Ammon's horn (tissue), 1 donor: ENCODE measurements around the gene ST3GAL4.
"Not testable (repeated sequence)": the region's sequence is repeated elsewhere in the genome, so short reads cannot be mapped to it uniquely, and the experiment has no call there.

Experiments
- DNase-seq: peaks from one replicate; pipeline ENCODE4 v3.0.0-alpha.2; 2016; ENCODE audit warnings: low spot score

The ST3GAL4 gene

GRCh38 chr11:126364735-126365134 lies 9.2 kb downstream of the ST3GAL4 start:
- DNase-seq: not testable (repeated sequence)

DNA sequence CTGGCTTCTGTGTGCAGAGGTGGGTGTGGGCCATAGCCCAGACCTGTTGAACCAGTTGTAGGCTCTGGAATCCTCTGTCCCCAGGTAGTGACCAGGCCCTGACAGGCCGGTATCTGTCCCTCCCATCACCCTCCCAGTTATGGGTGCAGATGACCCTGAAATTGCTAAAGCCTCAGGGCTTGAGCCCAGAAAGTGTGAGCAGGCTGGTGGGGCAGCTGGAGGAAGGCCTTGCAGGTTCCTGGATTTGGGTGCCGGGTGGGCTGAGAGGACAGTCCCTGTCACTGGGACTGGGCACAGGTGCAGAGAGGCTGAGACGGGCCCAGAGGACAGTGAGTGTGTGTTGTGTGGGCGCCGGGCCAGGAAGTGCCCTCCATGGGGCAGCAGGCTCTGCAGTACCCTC lies 10.0 kb downstream of the ST3GAL4 start:
- not testable (repeated sequence) for DNase-seq

DNA sequence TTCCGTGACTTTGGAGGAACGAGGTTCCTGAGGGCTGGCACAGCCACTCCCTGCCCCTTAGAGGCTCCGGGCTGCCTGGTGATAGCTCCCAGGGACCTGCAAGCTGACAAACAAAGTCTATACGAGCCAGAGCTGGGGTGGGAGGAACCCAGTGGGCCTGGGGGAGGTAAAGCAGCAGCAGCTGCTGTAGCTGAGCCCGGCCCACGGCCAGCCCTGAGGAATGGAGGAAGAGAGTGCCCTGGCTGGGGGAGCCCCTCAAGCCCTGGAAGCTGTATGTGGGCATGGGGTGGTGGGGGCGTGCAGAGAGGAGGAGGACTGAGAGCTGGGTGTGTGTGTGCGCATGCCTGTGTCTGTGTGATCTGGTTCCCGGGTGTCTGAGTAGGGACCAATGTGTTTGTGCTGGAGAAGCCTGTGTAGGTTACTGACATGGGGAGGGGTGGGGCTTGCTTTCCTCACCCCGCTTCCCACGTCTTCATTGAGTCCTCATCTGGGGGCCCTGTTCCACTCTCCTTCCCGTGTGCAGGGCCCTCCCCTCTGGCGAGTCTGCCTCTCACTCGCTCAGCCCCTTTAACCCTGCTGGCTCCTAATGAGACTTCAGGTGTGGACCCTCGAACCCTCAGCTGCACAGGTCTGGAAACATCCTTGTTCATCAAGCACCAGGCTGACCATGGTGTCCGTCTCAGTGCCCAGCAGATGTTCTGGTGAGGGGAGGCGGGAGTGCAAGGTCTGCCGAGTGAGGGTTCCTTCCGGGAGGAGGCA lies 10.8 kb downstream of the ST3GAL4 start:
- DNase-seq: peak; percentile 64

DNA sequence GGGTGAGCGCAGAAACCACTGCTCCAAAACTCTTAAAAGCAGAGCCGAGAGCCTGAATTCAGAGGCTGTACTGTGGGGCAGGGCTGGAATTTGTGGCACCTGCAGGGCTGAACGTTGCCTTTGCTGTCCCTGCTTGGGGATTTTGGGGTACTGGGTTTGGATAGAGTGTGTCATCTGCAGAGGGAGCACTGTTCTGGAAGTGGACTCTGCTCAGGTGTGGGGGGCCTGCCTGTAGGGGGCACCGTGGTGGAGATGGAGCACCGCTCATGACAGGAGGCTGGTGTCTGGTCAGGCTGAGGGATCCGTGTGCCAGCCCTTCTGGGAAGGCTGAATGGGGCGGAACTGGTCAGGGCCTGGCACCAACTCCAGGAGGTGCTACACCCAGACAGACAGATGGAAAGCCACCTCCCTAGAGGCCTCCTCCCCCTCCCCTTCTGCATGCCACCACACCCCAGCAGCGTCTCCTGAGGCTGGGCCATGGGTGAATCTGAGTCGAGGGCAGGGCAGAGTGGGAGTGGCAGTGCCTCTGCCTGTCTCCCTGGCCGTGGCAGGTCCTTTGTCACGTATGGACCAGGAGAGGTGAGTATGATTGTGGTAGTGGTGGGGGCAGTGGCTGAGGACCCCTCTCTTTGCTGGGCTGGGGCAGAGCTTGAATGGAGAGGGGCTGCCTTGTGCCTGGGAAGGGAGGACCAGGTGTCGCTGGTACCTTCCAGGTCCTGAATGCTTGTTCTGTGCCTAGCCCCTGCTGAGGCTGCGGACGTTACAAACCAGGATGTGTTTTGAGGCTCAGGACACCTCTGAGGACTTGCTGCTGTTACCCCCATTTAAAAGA lies 11.6 kb downstream of the ST3GAL4 start:
- DNase-seq: not testable (repeated sequence)

GRCh38 chr11:126367806-126368205 lies 12.3 kb downstream of the ST3GAL4 start:
- not testable (repeated sequence) for DNase-seq

DNA sequence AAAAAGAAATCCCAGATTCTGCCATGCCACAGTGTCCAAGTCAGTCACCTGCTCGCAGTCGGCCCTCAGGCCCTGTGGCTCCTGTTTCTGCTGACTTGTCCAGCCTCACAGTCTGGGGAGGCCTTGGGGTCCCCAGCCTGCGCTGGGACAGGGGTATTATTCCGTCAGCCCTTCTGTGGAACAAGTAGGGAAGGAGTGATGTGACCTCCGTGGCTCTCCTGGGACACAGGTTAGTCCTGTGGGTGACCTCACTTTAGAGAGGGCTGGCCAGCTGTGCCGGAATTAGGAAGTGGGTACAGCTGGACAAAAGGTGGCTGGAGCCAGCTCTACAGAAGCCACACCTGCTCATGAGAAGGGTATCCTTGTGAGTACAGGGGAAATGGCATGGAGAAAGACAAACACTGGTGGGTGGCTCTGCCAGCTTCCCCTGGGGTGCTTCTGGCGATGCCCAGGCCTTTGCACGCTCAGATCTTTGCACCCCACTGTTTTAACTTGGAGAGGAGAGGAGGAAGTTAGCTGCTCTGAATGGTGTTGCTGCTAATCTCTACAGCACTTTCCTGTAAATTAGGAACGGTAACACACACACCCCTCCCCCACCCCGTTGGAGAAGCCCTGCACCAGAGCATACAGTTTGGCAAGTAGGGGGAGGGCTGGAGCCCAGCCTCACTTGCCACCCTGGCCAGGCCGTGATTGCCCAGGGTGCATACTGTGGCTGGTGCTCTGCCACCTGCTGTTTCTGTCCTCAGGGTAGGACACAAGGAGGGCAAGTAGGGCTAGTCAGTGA lies 13.0 kb downstream of the ST3GAL4 start:
- DNase-seq: not testable (repeated sequence)

- no peak for DNase-seq
Observed at GRCh38 chr11:126370016-126370415, 14.5 kb downstream of the ST3GAL4 start.

DNA sequence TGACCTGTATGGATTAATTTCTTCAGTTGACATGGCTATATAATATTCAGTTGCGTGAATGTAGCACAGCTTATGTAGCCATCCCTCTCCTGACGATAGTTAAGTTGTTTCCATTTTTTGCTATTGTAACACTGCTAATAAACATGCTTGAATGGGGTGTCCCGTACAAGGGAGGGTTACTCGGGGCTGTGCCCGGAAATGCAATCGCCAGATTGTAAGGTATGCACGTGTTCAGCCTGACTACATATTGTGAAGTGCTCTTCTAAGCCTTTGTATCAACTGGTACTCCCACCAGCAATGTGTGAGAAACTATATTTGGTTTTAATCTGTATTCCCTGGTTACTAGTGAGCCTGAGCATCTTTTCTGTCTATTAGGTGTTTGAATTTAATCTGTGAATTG lies 16.1 kb downstream of the ST3GAL4 start:
- no peak for DNase-seq

GRCh38 chr11:126373389-126374066 lies 18.0 kb downstream of the ST3GAL4 start:
- not testable (repeated sequence) for DNase-seq

GRCh38 chr11:126374562-126375300 lies 19.2 kb downstream of the ST3GAL4 start:
- not testable (repeated sequence) for DNase-seq

DNA sequence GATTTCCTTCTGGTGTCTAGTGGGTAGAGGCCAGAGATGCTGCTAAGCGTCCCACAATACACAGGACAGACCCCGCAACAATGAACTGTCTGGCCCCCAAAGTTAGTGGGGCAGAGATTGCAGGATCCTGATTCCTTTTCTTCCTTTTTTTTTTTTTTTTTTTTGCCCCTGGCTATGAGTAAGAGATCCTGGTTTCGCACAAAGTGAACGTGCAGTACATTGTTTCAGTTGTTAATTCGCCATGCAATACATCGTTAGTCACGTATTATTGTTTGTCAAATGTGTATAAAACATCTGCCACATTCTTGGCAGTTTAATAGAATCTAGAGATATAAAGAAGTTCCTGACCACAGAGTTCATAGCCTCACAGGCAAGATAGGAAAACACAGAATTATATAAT lies 20.2 kb downstream of the ST3GAL4 start:
- no peak for DNase-seq

- DNase-seq: no peak
Observed at GRCh38 chr11:126378763-126379162, 23.3 kb downstream of the ST3GAL4 start.

DNA sequence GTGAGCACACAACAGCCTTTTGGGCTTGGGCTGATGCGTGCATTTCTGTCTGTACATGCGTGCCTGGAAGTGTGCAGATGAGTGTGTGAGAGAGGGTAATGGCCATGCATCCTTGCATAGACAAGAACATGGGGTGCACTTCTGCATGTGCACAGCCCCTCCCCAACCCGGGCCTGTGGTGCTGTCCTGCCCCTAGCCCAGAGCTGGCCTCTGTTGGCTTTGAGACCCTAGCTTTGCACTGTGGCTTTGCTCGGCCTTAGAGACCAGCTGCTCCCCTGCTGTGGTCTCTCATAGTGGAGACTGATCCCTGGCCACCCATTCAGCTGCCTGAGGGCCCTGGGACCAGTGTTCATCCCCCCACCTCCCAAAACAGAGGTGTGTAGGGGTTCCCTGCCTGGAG lies 25.4 kb downstream of the ST3GAL4 start:
- DNase-seq: no peak

DNA sequence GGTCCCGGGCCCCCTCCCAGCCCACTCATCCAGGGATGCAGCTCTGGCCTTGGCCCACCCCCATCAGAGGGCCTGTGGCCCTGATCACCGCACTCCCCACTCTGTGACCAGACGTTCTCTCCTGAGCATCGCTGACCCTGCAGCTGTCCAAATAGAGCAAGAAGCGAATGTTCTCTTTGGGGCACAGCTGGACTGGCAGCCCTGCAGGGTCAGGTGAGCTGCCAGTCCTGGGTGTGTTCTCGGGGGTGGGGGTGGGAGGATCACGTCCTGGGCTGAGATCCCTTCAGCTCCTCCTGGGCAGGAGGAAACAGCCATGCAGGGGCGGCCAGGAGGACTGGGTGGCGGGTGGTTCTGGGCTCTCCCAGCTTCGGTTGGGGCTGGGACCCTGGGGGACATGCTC lies 26.5 kb downstream of the ST3GAL4 start:
- DNase-seq: not testable (repeated sequence)

DNA sequence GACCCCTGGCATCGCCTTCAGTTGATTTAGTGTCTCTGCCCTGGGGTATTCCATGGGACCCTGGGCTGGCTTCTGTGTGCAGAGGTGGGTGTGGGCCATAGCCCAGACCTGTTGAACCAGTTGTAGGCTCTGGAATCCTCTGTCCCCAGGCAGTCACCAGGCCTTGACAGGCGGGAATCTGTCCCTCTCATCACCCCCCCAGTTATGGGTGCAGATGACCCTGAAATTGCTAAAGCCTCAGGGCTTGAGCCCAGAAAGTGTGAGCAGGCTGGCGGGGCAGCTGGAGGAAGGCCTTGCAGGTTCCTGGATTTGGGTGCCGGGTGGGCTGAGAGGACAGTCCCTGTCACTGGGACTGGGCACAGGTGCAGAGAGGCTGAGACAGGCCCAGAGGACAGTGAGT lies 27.2 kb downstream of the ST3GAL4 start:
- DNase-seq: not testable (repeated sequence)

DNA sequence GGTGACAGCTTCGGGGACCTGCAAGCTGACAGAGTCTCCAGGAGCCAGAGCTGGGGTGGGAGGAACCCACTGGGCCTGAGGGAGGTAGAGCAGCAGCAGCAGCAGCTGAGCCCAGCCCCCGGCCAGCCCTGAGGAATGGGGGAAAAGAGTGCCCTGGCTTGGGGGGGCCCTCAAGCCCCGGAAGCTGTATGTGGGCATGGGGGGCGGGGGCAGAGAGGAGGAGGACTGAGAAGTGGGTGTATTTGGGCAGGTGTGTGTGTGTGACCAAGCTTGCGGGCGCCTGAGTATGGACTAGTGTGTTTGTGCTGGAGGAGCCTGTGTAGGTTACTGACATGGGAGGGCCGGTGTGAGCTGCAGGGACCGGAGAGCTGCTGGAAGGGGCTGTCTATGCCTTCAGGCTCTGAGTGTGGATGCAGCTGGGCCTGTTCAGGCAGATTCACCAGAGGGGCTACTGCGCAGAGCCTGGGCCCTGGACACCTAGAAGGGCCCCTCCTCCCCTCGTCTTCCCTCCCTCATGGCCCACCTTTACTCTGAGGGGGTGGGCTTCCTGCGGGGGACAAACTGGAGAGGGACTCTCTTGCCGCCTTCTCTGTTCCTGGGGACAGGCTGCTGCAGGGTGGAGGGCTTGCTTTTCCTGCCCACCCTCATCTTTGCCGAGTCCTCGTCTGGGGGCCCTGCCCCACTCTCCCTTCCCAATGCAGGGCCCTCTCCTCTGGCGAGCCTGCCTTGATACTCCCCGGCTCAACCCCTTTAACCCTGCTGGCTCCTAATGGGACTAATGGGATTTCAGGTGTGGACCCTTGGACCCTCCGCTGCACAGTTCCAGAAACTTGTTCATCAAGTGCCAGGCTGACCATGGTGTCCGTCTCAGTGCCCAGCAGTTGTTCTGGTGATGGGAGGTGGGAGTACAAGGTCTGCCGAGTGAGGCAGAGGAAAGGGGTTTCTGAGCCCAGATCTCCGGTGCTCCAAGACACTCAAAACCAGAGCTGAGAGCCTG lies 28.2 kb downstream of the ST3GAL4 start:
- DNase-seq: no peak

DNA sequence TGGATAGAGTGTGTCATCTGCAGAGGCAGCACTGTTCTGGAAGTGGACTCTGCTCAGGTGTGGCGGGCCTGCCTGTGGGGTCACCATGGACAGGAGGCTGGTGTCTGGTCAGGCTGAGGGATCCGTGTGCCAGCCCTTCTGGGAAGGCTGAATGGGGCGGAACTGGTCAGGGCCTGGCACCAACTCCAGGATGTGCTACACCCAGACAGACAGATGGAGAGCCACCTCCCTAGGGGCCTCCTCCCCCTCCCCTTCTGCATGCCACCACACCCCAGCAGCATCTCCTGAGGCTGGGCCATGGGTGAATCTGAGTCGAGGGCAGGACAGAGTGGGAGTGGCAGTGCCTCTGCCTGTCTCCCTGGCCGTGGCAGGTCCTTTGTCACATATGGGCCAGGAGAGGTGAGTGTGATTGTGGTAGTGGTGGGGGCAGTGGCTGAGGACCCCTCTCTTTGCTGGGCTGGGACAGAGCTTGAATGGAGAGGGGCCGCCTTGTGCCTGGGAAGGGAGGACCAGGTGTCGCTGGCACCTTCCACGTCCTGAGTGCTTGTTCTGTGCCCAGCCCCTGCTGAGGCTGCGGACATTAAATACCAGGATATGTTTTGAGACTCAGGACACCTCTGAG lies 29.1 kb downstream of the ST3GAL4 start:
- no peak for DNase-seq

GRCh38 chr11:126385991-126386728 lies 30.7 kb downstream of the ST3GAL4 start:
- DNase-seq: no peak

GRCh38 chr11:126386729-126387071 lies 31.2 kb downstream of the ST3GAL4 start:
- DNase-seq: not testable (repeated sequence)
